Measurements from ENCODE around the gene RIBC1.
A peak's percentile ranks its signal among the peaks of the same experiment; 100 is the strongest.
"Not testable (repeated sequence)": the region's sequence is repeated elsewhere in the genome, so short reads cannot be mapped to it uniquely, and the experiment has no call there.

RIBC1 gene

GRCh38 chrX:53438832-53439230 is 16.2 kb downstream of the RIBC1 start:
- Histone ChIP-seq H3K9ac (ENCODE audit: low read length) (no peak overlapping the region), H3K4me1 (ENCODE audit: control insufficient read depth, insufficient read depth, low read length) (peaks cover 15% of the 10 kb centered on the region), H3K36me3 (ENCODE audit: control insufficient read depth, insufficient read depth, low read length) (no peaks in the 10 kb centered on the region), H3K4me3 (ENCODE audit: low read length) (no peak overlapping the region), H3K9me3 (ENCODE audit: control insufficient read depth, low read length) (no peaks in the 10 kb centered on the region), H3K27me3 (ENCODE audit: control insufficient read depth, insufficient read depth, low read length) (no peaks in the 10 kb centered on the region)

- H3K27me3 ChIP-seq (ENCODE audit: control insufficient read depth, insufficient read depth, low read length) = no peaks in the 10 kb centered on the region
- H3K9me3 ChIP-seq (ENCODE audit: control insufficient read depth, low read length) = no peaks in the 10 kb centered on the region
- H3K4me1 ChIP-seq (ENCODE audit: control insufficient read depth, insufficient read depth, low read length) = peaks cover 10% of the 10 kb centered on the region
- H3K36me3 ChIP-seq (ENCODE audit: control insufficient read depth, insufficient read depth, low read length) = no peaks in the 10 kb centered on the region
- H3K9ac ChIP-seq (ENCODE audit: low read length) = peak overlapping the region; percentile 32
- H3K4me3 ChIP-seq (ENCODE audit: low read length) = no peak overlapping the region
Measured at GRCh38 chrX:53440101-53440500, 17.4 kb downstream of the RIBC1 start.

GRCh38 chrX:53440621-53441517 is 18.2 kb downstream of the RIBC1 start:
- peak overlapping the region; percentile 19 for H3K4me3 ChIP-seq (ENCODE audit: low read length)
- H3K4me1 ChIP-seq (ENCODE audit: control insufficient read depth, insufficient read depth, low read length) = peaks cover 10% of the 10 kb centered on the region
- no peaks in the 10 kb centered on the region for H3K36me3 ChIP-seq (ENCODE audit: control insufficient read depth, insufficient read depth, low read length)
- H3K9me3 ChIP-seq (ENCODE audit: control insufficient read depth, low read length) = no peaks in the 10 kb centered on the region
- H3K9ac ChIP-seq (ENCODE audit: low read length) = peak overlapping the region; percentile 37
- H3K27me3 ChIP-seq (ENCODE audit: control insufficient read depth, insufficient read depth, low read length) = no peaks in the 10 kb centered on the region

- peak overlapping the region; percentile 37 for H3K9ac ChIP-seq (ENCODE audit: low read length)
- no peaks in the 10 kb centered on the region for H3K27me3 ChIP-seq (ENCODE audit: control insufficient read depth, insufficient read depth, low read length)
- H3K4me1 ChIP-seq (ENCODE audit: control insufficient read depth, insufficient read depth, low read length) = peaks cover 10% of the 10 kb centered on the region
- H3K36me3 ChIP-seq (ENCODE audit: control insufficient read depth, insufficient read depth, low read length) = no peaks in the 10 kb centered on the region
- peak overlapping the region; percentile 19 for H3K4me3 ChIP-seq (ENCODE audit: low read length)
- H3K9me3 ChIP-seq (ENCODE audit: control insufficient read depth, low read length) = no peaks in the 10 kb centered on the region
Measured at GRCh38 chrX:53441531-53442321, 19.1 kb downstream of the RIBC1 start.

GRCh38 chrX:53442322-53442631 is 19.6 kb downstream of the RIBC1 start:
- Histone ChIP-seq H3K4me3 (ENCODE audit: low read length) (no peak overlapping the region), H3K4me1 (ENCODE audit: control insufficient read depth, insufficient read depth, low read length) (peaks cover 10% of the 10 kb centered on the region), H3K9ac (ENCODE audit: low read length) (peak overlapping the region; percentile 37), H3K27me3 (ENCODE audit: control insufficient read depth, insufficient read depth, low read length) (no peaks in the 10 kb centered on the region), H3K36me3 (ENCODE audit: control insufficient read depth, insufficient read depth, low read length) (no peaks in the 10 kb centered on the region), H3K9me3 (ENCODE audit: control insufficient read depth, low read length) (no peaks in the 10 kb centered on the region)

GRCh38 chrX:53445977-53446376 is 23.3 kb downstream of the RIBC1 start:
- Histone ChIP-seq H3K27me3 (ENCODE audit: control insufficient read depth, insufficient read depth, low read length) (no peaks in the 10 kb centered on the region), H3K9me3 (ENCODE audit: control insufficient read depth, low read length) (no peaks in the 10 kb centered on the region), H3K4me1 (ENCODE audit: control insufficient read depth, insufficient read depth, low read length) (peaks cover 5% of the 10 kb centered on the region), H3K4me3 (ENCODE audit: low read length) (no peak overlapping the region), H3K9ac (ENCODE audit: low read length) (no peak overlapping the region), H3K36me3 (ENCODE audit: control insufficient read depth, insufficient read depth, low read length) (no peaks in the 10 kb centered on the region)

- no peaks in the 10 kb centered on the region for H3K27me3 ChIP-seq (ENCODE audit: control insufficient read depth, insufficient read depth, low read length)
- no peak overlapping the region for H3K4me3 ChIP-seq (ENCODE audit: low read length)
- H3K9me3 ChIP-seq (ENCODE audit: control insufficient read depth, low read length) = no peaks in the 10 kb centered on the region
- H3K4me1 ChIP-seq (ENCODE audit: control insufficient read depth, insufficient read depth, low read length) = no peaks in the 10 kb centered on the region
- no peaks in the 10 kb centered on the region for H3K36me3 ChIP-seq (ENCODE audit: control insufficient read depth, insufficient read depth, low read length)
- H3K9ac ChIP-seq (ENCODE audit: low read length) = no peak overlapping the region
Measured at GRCh38 chrX:53447441-53447840, 24.8 kb downstream of the RIBC1 start.

- Histone ChIP-seq H3K4me1 (ENCODE audit: control insufficient read depth, insufficient read depth, low read length) (no peaks in the 10 kb centered on the region), H3K4me3 (ENCODE audit: low read length) (no peak overlapping the region), H3K9ac (ENCODE audit: low read length) (no peak overlapping the region), H3K9me3 (ENCODE audit: control insufficient read depth, low read length) (no peaks in the 10 kb centered on the region), H3K27me3 (ENCODE audit: control insufficient read depth, insufficient read depth, low read length) (no peaks in the 10 kb centered on the region), H3K36me3 (ENCODE audit: control insufficient read depth, insufficient read depth, low read length) (no peaks in the 10 kb centered on the region)
Measured at GRCh38 chrX:53449632-53450031, 27.0 kb downstream of the RIBC1 start.

- H3K36me3 ChIP-seq (ENCODE audit: control insufficient read depth, insufficient read depth, low read length) = no peaks in the 10 kb centered on the region
- H3K4me3 ChIP-seq (ENCODE audit: low read length) = no peak overlapping the region
- no peak overlapping the region for H3K9ac ChIP-seq (ENCODE audit: low read length)
- no peaks in the 10 kb centered on the region for H3K4me1 ChIP-seq (ENCODE audit: control insufficient read depth, insufficient read depth, low read length)
- H3K9me3 ChIP-seq (ENCODE audit: control insufficient read depth, low read length) = no peaks in the 10 kb centered on the region
- H3K27me3 ChIP-seq (ENCODE audit: control insufficient read depth, insufficient read depth, low read length) = no peaks in the 10 kb centered on the region
Measured at GRCh38 chrX:53452812-53453211, 30.1 kb downstream of the RIBC1 start.

GRCh38 chrX:53456254-53456653 is 33.6 kb downstream of the RIBC1 start:
- no peaks in the 10 kb centered on the region for H3K9me3 ChIP-seq (ENCODE audit: control insufficient read depth, low read length)
- no peaks in the 10 kb centered on the region for H3K4me1 ChIP-seq (ENCODE audit: control insufficient read depth, insufficient read depth, low read length)
- H3K36me3 ChIP-seq (ENCODE audit: control insufficient read depth, insufficient read depth, low read length) = no peaks in the 10 kb centered on the region
- H3K27me3 ChIP-seq (ENCODE audit: control insufficient read depth, insufficient read depth, low read length) = no peaks in the 10 kb centered on the region
- H3K4me3 ChIP-seq (ENCODE audit: low read length) = no peak overlapping the region
- no peak overlapping the region for H3K9ac ChIP-seq (ENCODE audit: low read length)

GRCh38 chrX:53458082-53458481 is 35.4 kb downstream of the RIBC1 start:
- Histone ChIP-seq H3K9ac (ENCODE audit: low read length) (no peak overlapping the region), H3K36me3 (ENCODE audit: control insufficient read depth, insufficient read depth, low read length) (no peaks in the 10 kb centered on the region), H3K4me3 (ENCODE audit: low read length) (no peak overlapping the region), H3K9me3 (ENCODE audit: control insufficient read depth, low read length) (no peaks in the 10 kb centered on the region), H3K27me3 (ENCODE audit: control insufficient read depth, insufficient read depth, low read length) (no peaks in the 10 kb centered on the region), H3K4me1 (ENCODE audit: control insufficient read depth, insufficient read depth, low read length) (no peaks in the 10 kb centered on the region)

- not testable (repeated sequence) for H3K4me3 ChIP-seq (ENCODE audit: low read length); H3K27me3 ChIP-seq (ENCODE audit: control insufficient read depth, insufficient read depth, low read length); H3K4me1 ChIP-seq (ENCODE audit: control insufficient read depth, insufficient read depth, low read length); H3K9me3 ChIP-seq (ENCODE audit: control insufficient read depth, low read length); H3K36me3 ChIP-seq (ENCODE audit: control insufficient read depth, insufficient read depth, low read length); H3K9ac ChIP-seq (ENCODE audit: low read length)
Measured at GRCh38 chrX:53468659-53469058, 46.0 kb downstream of the RIBC1 start.
